DMS53 treated with DMSO at 0.1 percent for 48 hours (cell line): ENCODE data around the gene ACR.
"Not testable (repeated sequence)": the region's sequence is repeated elsewhere in the genome, so short reads cannot be mapped to it uniquely, and the experiment has no call there.

Experiments
- DNase-seq: peaks from one replicate; lab custom pipeline; 2025; ENCODE audit not compliant: unreplicated experiment; lab: John Stamatoyannopoulos, UW

Gene ACR

DNA sequence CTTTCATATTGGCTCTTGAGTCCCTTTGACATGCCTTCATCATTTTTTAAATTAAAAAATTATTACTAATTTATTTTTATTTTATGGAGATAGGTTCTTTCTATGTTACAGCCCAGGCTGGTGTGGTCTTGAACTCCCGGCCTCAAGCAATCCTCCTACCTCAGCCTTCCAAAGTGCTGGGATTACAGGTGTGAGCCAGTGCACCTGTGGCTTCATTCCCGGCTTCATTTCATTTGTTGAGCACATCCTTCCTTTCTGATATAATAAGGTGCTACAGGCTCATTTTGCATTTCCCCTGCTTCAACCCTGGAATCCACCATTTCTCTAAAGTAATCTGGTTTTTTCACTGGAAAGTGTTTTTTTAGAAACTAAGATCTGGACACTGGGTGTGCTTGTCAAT, 23.8 kb downstream of the ACR start:
- not testable (repeated sequence) for DNase-seq

DNA sequence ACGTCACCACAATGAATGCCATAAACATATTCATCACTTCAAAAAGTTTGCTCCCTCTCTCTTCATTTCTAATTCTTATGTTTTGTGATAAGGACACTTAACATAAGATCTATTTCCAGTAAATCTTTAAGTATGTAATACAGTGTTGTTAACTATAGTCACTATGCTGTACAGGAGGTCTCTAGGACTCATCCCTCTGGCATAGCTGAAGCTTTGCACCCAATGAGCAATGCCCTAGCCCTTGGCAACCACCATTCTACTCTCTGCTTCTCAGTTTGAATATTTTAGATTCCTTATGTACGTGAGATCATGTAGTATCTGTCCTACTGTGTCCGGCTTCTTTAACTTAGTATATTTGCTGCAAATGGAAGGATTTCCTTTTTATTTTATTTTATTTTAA, 26.3 kb downstream of the ACR start:
- not testable (repeated sequence) for DNase-seq

DNA sequence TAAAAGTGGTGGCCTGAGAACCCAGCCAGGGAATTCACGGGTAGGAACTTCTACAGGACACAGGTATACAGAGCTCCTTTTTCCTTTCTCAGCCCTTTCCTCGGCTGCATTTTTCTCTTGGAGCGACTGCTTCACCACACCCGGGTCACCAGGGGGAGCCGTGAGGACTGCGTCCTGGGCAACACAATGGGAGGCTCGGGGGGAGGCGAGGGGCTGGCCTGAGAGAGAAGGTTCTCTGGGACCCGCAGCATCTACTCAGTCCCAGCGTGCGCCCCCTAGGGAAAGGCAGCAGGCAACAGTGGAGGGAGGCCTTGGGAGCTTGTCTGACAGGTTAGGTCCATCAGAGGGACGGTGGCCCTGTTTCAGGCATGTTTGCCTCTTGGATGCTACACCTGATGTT, 37.1 kb downstream of the ACR start:
- DNase-seq = not testable (repeated sequence)

DNA sequence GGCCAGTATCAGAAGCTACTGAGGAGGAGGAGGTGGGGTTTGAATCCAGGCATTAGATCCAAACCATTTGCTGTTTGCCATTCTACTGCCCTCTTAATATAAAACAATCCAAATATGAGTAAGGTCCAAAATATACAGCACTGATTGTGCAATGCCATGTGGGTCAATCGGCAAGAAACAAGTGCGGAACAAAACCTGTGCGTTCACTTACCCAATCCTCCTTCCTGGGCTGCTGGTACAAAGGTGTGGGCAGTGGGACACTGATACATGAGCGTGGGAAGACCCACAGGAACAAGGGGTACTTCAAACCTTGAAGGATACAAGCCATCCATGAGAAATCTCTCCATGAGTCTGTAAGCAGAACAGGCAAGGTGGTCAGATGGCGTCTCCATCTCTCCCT, 39.6 kb downstream of the ACR start:
- DNase-seq = not testable (repeated sequence)

DNA sequence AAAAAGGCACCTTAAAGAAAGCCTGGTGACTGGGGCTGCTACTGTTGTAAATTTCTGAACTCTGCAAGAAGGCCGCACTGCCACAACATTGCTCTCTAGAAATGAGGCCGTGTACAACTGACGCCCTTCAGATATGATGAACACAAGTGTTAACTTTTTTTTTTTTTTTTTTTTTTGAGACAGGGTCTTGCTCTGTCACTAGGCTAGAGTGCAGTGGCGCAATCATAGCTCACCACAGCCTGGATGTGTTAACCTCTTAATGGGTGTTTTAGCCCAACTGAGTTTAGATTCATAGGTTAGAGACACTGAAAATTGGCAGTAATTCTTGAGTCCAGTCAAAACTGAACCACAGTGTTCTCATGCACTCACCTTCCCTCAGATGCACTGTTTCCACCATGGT, 42.2 kb downstream of the ACR start:
- not testable (repeated sequence) for DNase-seq

DNA sequence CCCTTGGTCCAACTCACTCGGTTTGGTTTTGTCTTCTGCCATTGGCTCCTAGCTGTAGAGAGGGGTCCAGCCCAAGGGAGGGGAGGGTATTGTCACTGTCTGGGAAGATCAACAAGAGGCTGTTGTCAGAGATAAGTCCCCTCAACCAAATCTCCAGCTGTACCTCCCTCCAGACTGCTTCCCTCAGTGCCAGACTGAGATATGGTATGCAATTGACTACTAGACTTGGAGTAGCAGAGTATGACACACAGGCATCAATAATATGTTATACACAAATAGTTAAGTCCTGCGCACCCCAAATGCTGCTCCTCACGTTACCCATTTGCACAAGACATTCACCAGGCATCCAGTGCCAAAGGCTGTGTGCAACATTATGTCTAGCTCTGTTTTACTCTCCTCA, 44.2 kb downstream of the ACR start:
- not testable (repeated sequence) for DNase-seq

DNA sequence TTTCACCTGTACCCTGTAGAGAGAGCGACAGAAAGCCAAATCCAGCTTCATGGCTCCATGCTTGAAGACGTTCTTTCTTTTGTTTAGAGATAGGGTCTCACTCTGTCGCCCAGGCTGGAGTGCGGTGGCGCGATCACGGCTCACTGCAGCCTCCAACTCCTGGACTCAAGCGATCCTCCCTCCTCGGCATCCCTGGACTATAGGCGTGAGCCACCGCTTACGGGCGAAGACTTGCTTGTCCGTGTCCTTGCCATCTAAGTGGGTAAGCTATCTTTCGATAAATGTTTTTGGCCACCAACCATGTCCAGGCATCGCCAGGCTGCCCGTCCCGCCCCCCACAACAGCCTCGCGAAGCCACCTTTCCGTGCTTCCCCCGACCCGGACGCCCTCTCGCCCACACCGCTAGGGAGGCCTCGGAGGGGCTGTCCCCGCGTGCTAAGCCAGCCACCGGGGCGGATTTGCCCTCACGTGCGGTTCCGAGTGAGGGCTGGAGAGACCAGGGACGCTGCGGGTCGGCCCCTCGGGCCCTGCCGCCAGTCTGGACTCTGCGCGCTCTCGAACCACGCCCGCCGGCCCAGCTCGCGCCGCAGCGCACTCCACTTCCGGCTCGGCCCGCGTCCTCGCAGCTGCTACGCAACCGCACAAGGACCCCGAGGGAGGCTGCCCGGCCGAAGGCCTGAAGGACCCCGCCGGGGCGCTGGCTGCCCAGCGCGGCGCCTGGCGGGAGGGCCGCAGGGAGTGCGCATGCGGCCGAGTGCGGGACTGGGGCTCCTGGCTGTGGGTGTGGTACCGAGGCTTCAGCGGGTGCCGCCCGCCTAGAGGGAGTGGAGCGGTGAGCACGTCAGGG, 45.3 kb downstream of the ACR start, which contains the start of gene RABL2B:
RABL2B (minus strand) TSS at position 604 of the 847 bp plus-strand sequence. CDS start 1,342 bp downstream, outside the sequence.
- peak; percentile 72 for DNase-seq

DNA sequence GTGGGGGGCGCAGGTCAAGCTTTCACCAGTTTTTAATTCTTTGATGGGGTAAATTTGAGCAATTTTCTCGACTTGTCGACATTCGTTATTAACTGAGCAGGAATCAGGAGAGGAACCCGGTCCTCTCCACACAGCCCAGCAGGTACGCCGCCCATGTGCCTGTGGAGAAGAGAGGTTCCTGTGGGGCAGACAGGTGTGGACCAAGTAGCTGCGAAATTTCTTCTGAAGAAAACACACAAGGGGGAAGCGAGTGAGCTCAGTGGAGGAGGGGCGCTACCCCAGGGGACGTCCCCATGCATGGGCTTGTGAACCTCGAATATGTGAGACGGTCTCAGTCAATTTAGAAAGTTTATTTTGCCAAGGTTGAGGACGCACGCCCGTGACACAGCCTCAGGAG, 45.9 kb downstream of the ACR start:
- not testable (repeated sequence) for DNase-seq

DNA sequence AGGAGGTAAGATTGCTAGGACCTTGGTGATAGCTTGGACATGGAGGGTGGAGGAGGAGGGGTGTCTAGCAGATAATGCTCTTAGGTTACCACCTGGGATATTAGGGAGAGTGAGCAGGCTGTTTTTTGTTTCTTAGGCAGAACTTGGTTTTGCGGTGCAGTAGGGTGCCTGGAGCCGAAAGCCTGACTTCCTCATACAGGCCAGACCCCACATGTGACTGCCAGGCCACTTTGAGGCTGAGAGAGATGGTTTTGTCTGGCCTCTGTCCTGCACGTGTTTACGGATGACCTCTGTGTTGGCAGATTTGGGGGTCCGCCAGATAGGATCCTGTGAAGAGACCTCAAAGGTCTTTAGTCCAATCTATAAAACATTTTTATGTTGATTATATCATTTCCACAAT, 47.3 kb downstream of the ACR start:
- not testable (repeated sequence) for DNase-seq

DNA sequence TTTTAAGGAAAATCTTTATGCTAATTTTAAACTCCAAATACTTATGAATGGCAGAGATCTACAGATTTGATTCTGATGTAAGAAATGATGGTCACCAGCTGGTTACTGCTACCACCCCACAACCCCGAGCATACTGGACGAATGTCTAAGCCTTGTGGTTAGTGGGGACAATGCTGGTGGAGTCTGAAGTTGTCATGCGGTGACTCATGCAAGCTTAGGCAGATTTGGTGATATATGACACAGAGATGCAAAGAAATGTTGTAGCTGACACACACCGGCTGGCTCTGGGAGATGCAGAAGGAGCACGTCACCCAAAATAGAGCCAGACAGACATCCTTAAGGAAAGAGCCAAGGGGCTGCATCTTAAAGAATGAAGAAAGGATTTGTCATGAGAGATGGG, 48.9 kb downstream of the ACR start:
- DNase-seq = not testable (repeated sequence)
